Effector CD8-positive, alpha-beta T cell (primary cell): ENCODE measurements around the gene TMED4.

Experiments
- DNase-seq: peaks from one replicate; lab custom pipeline; 2025; lab: John Stamatoyannopoulos, UW
- total RNA-seq, 4 experiments: gene quantifications; one replicate each; lab custom pipeline; 2026; lab: John Stamatoyannopoulos, UW

The TMED4 gene
- total RNA-seq, result 112 to 137 (median 122) reads per million in 4 experiments

DNA sequence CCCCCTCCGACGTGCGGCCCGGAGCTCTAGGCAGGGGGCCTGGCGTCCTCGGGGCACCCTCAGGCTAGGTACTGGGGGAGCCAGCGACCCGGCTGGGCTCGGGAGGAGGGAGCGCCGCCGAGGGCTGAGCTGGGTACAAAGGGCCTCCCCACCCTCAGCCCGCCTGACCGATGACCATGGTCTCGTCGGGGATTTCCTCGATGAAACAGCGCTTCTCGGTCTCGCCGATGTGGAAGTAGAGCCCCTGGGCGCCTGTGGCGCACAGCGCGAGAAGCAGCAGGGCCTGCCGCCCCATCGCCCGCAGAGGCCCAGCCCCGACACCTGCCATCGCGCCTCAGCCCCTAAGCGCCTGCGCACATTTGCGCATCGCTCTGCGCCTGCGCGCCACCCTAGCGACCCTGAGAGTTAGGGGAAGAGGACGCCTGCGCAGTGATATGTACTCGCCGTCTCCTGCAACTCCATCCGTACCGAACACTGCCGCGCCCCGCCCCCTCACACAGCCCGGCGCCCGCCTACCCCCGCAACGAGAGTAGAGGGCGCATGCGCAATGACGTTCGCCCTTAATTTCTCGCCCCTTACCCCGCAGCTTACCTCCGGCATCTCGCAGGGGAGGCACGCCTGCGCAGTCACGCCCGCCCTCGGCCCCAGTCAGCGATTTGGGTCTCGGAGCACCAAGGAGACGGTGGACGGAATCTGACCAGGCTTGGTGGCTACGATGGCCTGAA is at the start of gene TMED4:
Gene TMED4, minus strand, starts transcription at position 353 of the 725 bp plus-strand sequence. Its CDS starts 25 bp downstream, at position 328.
- peak; percentile 100 for DNase-seq

DNA sequence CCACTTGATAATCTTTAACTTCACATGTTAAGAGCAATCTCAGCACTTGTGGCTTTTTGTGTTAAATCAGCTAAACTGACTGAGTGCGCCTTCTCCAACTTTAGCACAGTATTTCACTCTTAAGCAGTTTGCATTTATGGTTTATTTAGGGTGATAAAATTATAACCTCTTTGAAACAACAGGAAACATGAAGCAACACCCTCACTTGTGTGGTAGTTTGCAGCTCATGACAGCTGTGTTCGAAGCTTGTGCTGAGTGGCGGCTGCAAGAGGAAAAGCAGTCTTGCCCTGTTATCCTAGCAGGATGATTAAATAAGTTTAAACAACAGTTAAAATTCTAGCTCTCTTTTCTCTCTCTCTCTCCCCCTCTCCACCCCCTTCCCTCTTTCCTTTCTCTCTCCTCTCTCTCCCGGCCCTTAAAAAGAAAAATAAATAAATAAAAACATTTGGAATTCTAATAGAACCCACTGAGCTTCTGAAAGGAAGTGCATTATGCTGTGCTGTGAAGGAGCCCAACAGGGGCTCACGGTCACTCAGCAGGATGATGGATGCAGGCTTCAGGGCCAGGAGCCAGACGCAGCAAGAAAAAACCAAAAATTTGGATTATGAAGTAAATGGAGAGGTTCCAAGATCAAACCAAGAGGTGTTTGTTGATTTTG is 49.6 kb upstream of the TMED4 start:
- no peak for DNase-seq

DNA sequence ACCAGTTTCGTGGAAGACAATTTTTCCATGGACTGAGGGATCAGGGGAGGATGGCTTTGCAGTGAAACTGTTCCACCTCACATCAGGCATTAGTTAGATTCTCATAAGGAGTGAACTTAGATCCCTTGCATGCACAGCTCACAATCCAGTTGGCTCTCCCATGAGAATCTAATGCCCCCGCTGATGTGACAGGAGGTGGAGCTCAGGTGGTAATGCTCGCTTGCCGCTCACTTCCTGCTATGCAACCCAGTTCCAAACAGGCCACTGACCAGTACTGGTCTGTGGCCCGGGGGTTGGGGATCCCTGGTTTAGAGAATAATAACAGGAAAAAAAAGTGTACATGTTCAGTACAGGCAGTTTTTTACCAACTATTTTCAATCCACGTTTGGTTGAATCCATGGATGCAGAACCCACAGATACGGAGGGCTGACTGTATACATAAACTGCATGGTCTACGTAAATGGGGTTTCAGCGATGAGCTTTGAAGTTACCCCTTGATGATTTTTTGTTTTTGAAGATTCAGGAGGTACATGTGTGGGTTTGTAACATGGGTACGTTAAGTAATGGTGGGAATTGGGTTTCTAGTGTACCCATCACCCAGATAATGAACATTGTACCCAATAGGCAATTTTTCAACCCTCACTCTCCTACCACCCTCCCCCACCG is 48.9 kb upstream of the TMED4 start:
- no peak for DNase-seq

DNA sequence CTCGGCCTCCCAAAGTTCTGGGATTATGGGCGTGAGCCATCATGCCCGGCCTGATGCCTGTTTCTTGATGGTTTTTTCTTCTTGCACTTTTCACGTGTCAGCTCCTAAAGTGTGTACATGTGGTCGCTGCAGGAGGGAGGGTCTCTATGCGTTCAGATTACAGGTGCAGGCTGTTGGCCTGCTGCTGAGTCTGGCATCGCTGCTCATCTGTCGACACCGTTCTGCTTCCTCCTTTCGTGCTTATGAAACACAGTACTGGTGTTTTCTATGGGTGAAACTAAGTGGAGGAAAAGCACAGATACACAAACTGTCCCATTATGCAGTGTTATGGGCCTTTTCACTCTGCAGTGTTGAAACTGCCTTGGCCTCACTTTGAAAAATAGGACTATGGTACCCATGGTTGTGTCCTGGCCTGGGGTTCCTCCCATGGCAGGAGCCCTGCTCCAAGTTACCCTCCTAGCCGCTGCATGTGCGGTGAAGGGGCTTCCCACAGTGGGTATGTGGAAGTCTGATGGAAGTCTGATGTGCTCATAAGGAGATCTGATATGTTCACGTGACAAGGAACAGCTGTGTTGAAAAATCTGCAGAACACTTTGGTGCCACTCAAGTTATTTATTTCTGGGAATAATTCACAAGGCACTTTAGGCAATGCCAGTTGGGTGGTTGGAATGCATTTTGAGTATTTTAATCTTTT is 47.9 kb upstream of the TMED4 start:
- no peak for DNase-seq

DNA sequence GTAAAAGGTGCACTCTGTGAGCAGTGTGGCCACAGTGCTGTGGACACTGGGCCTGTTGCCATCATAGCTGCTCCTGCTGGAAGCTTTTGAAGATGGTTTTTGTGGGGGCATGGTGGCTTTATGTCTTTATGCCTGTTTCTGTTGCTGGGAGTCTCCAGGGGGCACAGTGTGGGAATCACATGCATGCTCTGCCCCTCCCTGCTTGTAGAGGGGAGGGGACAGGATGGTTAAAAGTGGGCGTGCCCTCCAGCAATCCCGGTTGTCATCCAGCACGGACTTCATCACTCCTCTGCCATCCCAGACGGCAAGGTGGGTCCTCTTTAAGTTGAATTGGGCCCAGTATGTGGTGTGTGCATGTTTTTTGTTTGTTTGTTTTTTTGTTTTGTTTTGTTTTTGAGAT is 44.6 kb upstream of the TMED4 start:
- DNase-seq, result no peak

DNA sequence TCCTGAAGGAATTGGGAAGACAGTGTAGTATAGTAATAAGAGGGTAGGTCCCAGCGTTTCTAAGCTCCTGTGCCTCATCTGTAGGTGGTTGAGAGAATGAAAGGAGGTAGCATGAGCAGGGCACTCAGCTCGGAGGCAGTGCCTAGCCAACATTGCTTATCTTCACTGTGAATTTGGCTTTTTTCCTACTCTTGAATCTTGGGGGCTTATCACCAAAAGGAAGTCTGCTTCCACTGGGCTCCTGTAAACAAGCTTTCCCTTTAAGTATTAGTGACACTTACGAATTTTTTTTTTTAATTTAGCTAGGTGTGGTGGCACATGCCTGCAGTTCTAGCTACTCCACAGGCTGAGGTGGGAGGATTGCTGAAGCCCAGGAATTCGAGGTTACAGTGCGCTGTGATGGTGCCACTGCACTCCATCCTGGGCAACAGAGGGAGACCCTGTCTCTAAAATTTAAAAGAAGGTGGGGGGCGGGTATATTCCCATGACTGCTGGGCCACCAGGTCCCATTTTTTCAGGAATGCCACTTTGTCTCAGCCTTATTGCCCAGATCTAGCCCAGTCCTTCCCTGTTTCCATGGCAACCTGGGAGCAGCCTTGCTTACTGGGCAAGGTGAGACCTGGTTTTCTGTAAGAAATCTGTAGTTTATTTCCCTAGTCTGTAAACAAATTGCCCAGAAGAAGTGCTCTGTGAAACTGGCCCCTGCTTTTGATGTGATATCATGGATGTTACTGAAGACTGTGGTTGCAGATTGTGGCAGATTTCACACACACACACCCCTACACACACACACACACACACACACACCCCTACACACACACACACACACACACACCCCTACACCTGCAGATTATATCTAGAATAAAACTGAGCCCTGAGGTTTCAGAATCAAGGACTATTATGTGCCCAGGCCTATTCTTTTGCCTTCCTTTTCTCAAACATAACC is 43.8 kb upstream of the TMED4 start:
- DNase-seq, result no peak

DNA sequence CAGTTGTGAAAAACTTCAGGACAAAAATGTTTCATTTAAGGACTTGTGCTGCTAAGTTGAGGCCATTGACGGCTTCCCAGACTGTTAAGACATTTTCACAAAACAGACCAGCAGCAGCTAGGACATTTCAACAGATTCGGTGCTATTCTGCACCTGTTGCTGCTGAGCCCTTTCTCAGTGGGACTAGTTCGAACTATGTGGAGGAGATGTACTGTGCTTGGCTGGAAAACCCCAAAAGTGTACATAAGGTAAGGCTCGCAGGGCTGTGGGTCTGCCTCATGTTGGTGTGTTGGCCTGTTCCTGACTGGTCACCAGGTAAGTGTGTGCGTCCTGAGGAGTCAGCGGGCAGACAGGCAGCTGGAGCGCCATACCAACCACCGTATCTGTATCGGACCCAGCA is 42.3 kb upstream of the TMED4 start:
- DNase-seq, result no peak

DNA sequence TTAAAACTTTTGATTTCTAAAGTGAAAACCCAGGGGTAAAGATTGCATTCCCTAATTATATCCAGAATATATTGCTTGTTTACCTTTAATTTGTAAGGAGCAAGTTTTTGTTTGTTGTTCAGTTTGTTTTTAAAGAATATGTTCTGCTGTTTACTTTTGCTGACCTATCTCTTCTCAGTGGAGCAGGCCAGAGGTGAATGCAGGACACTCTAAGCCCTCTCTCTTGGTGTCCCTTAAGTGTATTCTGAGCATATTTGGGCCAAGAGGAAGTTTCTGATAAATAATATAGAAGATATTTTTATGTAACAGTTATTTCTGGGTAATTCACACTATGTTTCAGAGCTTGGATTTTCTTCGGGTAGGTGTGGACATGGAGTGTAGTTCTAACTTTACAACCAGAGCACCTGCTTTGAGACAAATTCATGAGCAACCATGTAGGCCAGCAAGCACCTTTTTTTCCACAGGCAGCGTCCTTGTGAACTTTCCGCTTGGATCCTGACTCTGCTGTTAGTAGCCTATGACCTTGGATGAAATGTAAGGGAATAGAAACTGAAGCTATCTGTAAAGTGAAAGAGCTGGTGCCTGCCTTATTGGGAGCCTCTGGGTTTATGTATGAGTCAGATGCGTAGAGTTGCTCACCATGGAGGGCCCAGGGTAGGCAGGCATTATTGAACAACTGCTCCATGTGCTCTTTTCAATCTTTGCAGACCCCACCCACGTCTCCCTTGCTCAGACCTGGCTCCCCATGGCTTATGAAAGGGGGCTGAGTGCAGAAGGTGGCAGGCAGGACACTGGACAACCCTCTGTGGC is 40.5 kb upstream of the TMED4 start:
- no peak for DNase-seq

DNA sequence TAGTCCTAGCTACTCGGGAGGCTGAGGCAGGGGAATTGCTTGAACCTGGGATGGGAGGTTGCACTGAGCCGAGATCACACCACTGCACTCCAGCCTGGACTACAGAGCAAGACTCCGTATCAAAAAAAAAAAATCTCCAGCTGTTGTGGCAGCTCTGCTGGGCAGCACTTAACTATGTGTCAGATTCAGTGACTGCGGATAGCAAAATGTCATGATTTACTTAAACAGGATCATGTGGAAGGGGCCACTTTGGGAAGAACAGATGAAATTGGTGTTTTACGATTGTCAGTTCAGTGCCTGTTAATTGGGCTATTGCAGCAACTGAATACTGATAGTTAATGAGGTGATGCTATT is 39.7 kb upstream of the TMED4 start:
- DNase-seq, result no peak

DNA sequence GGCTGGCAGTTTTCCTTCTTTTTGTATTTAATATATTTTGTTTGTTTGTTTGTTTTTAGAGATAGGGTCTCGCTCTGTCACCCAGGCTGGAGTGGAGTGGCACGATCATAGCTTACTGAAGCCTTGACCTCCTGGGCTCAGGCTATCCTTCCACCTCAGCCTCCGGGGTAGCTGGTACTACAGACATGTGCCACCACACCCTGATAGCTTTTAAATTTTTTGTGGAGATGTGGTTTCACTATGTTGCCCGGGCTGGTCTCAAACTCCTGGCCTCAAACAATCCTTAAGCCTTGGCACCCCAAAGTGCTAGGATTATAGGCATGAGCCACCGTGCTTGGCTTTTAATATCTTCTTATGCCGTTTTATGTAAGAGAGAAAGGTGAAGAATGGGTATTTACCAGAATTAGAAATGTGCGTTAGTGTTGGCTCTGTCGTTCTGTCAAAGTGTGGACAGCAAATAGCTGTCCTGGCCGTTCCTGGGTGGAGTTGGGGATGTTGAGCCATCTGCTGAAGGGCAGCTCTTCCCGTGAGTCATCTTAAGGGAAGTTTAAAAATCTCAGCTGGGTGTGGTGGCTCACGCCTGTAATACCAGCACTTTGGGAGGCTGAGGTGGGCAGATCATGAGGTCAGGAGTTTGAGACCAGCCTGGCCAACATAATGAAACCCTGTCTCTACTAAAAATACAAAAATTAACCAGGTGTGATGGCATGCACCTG is 39.2 kb upstream of the TMED4 start:
- no peak for DNase-seq

DNA sequence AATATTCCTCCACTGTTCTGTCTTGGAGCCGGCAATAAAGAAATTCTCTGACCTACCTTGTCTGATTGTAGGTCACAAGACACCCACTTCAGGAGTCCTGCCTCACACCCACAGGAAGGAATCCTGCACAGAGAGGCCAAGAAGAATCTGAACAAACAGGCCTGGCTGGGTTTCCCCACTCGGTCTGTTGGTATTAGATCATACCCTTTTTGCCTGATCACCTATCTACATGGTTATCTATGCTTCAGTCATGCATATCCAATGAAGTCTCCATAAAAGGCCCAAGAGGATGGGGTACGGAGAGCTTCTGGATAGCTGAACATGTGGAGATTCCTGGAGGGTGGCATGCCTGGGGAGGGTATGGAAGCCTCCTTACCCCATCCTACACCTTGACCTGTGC is 36.7 kb upstream of the TMED4 start:
- DNase-seq, result no peak

DNA sequence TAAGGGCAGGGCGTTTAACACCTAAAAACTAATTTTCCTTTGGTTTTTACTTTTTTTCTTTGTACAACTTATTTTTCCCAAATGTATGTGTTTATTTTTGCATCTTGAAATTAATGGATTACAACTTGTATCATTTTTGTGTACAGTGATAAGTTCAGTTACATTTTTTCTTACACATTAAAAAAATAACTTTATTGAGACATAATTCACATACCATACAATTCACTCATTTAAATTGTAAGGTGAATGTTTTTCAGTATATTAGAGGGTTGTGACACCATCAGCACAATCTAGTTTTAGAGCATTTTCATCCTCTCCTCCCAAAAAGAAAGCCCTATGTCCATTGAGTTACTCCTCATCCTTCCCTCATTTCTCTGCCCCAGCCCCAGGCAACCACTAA is 36.0 kb upstream of the TMED4 start:
- DNase-seq, result no peak

DNA sequence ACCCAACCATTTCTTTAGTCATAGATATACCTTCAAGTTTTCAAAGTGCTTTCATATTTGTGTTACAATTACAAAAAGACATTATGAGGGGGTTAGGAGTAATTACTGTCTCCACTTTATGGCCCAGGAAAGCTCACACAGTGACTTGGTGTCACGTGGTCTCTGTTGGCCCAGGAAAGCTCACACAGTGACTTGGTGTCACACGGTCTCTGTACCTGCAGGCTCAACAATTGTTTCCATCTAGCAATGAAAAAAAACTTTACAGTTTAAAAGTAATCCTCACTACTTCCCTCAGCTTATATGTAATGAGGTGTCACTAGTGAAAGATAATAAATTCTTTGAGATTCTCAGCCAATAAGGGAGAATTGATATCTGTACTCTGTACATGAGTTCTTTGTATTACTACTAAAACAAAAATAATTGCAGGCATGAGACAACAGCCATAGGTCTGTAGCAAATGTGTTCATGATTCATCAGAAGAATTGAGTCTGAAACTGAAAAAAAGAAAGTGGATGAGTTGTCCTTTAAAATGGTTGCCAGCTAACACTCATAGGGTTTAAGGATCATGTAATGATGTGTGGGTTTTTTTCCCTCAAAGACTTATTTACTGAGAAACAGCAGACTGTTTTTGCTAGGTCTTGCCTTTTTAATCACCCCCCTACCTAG is 35.3 kb upstream of the TMED4 start:
- no peak for DNase-seq

DNA sequence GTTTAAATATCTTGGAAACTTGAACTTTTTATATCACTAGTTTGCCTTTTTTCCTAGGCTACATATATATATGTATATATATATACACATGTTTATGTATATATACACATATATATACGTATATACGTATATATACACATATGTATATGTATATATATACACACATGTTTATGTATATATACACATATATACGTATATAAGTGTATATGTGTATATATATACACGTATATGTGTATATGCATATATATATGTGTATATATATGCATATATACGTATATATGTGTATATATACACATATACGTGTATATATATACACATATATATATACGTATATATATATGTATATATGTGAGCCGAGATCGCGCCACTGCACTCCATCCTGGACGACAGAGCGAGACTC is 34.5 kb upstream of the TMED4 start:
- no peak for DNase-seq

DNA sequence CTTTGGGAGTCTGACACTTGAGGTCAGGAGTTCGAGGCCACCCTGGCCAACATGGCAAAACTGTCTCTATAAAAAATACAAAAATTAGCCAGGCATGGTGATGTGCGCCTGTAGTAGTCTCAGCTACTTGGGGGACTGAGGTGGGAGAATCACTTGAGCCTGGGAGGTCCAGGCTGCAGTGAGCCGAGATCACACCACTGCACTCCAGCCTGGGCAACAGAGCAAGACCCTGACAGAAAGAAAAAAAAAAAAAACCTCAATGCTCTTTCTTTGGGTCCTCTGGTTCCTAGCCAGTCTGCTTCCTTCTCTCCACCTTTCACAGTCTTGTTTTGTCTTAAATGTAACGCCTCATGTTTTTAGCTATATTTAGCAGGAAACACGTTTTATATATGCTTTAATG is 33.8 kb upstream of the TMED4 start:
- DNase-seq, result no peak

DNA sequence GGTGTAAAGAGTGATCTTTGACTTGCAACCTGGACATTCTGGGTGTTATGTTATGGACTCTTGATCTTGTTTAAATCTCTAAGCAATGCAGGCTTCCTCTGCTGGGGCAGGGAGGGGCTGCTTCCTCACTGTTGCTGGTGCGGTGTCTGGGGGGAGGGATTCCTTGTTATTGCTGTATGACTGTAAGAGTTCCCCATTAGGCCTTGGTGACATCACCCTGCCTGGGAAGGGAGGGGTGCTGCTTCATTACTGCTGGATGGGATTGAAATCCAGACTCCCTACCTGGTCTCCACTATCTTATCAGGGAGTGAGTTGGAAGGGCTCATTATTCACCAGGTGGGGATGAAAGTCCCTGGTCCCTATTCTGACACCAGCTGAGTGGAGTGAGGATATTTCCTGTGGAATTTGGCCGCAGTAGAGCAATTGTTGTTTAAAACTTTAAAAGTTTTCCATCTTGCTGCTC is 33.1 kb upstream of the TMED4 start:
- no peak for DNase-seq

DNA sequence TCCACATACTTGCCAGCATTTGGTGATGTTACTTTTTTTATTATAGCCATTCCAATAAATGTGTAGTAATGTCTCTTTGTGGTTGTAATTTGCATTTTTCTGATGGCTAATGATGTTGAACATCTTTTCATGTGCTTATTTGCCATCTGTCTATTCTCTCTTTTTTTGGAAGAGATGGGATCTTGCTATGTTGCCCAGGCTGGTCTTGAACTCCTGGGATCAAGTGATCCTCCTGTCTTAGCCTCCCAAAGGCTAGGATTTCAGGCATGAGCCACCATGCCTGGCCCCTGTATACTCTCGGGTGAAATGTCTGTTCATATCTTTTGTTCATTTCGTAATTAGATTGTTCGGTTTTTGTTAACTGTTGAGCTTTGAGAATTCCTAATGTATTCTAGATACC is 27.8 kb upstream of the TMED4 start:
- no peak for DNase-seq

DNA sequence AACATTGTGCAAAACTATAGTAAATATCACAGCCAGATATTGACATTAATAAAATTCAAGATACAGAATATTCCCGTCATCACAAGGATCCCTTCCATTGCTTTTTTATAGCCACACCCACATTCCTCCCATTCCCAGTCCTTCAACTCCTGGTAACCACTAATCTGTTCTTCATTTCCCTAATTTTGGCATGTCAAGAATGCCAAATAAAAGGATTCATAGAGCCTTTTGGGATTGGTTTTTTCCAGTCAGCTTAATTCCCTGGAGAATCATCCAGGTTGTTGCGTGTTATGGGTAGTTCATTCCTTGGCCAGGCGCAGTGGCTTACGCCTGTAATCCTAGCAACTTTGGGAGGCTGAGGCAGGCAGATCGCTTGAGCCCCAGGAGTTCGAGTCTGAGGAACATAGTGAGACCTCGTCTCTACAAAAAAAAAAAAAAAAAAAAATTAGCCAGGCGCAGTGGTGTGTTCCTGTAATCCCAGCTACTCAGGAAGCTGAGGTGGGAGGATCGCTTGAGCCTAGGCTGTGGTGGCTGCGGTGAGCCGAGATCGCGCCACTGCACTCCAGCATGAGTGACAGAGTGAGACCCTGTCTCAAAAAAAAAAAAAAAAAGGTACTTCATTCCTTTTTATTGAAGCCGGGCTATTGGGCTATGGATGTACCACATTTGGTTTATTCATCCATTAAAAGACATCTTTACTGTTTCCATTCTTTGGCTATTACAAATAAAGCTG is 27.1 kb upstream of the TMED4 start:
- no peak for DNase-seq
